OCI-LY7 (cell line): ENCODE measurements around the gene KLHL26.

Source experiments
- CTCF ChIP-seq: fragments of 200-600 bp; sonication (generic); conservative IDR thresholded peaks from 2 replicates; pipeline ENCODE4 v1.5.1; 2014; ENCODE audit warnings: mild to moderate bottlenecking, antibody characterized with exemption, low read length, moderate library complexity, mixed read lengths
- EZH2phosphoT487 ChIP-seq: fragments of 200-600 bp; sonication (generic); IDR thresholded peaks from 2 replicates; pipeline ENCODE4 v1.6.1; 2018; ENCODE audit warnings: low read depth, borderline replicate concordance, mild to moderate bottlenecking, mixed run types, antibody characterized with exemption, low read length, moderate library complexity, mixed read lengths

- TF ChIP-seq CTCF, result no peak
- TF ChIP-seq EZH2phosphoT487, result no peak
Measured at GRCh38 chr19:18620902-18621301, 15.9 kb upstream of the KLHL26 start.
